Measurements from ENCODE around the gene PRR22. TPM values are rescaled to one million over a fixed set of nuclear protein-coding genes. Genes with fewer than 3 reads are reported as not detected.

PRR22 gene
- total RNA-seq, 1 donor from 2014 or later = 0.53 TPM

DNA sequence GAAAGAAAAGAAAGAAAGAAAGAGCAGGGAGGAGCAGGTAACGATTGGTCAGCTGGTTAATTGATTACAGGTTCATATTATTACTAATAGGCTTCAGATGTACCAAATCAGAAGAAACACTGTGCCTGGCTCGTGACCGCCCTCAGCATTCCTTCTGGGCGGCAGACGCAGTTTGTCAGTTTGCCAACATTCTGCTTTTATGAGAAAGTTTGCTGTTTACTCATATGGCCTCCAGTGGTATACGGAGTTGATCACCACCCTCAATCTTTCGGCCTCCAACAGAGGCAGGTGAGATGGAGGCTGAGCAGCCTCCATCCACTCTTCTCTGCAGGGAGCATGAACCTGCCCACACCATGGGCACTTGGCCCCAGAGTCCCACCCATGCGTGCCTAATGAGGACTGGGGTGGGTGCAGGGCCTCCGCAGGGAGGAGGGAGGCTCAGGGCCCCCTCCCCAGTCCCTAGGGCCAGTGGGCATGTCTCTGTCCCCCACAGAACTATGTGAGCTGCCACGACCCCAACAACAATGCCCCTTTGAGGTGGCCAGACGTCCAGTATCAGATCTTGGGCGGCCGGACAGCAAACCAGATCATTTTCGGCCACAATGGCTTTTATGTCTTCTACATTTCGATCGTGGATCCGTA is 8.8 kb downstream of the PRR22 start:
- no peaks in the 10 kb centered on the region for H3K36me3 ChIP-seq (ENCODE audit: control insufficient read depth, insufficient read depth, low read length)
- FAIRE-seq = no peak
- TF ChIP-seq, protein P1, sequence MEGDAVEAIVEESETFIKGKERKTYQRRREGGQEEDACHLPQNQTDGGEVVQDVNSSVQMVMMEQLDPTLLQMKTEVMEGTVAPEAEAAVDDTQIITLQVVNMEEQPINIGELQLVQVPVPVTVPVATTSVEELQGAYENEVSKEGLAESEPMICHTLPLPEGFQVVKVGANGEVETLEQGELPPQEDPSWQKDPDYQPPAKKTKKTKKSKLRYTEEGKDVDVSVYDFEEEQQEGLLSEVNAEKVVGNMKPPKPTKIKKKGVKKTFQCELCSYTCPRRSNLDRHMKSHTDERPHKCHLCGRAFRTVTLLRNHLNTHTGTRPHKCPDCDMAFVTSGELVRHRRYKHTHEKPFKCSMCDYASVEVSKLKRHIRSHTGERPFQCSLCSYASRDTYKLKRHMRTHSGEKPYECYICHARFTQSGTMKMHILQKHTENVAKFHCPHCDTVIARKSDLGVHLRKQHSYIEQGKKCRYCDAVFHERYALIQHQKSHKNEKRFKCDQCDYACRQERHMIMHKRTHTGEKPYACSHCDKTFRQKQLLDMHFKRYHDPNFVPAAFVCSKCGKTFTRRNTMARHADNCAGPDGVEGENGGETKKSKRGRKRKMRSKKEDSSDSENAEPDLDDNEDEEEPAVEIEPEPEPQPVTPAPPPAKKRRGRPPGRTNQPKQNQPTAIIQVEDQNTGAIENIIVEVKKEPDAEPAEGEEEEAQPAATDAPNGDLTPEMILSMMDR (IDR thresholded peaks at IDR 0.05; ENCODE audit: insufficient read depth, low read length, severe bottlenecking) = no peak
- H3K4me3 ChIP-seq (ENCODE audit: low read depth, low read length) = no peak overlapping the region
- DNase-seq (ENCODE audit: low read depth) = peak; percentile 21
- H3K27me3 ChIP-seq (ENCODE audit: control insufficient read depth, insufficient read depth, low read length) = no peaks in the 10 kb centered on the region

DNA sequence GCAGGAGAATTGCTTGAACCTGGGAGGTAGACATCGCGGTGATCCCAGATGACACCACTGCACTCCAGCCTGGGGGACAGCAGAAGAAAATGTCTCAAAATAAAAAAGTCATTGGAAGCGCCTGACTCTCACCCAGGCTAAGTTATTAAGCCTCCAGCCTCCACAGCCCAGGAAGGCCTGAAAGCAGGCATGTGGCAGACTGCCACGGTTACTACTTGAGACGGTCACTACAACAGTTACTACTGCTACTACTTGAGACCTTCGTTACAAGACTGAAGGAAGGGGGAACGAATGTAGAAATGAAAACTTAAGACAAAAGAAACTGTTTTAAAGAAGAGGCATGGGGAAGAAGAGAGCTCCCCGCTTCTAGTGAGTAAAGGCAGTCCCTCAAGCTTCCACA is 9.6 kb downstream of the PRR22 start:
- Histone ChIP-seq H3K4me3 (ENCODE audit: low read depth, low read length) (no peak overlapping the region), H3K36me3 (ENCODE audit: control insufficient read depth, insufficient read depth, low read length) (no peaks in the 10 kb centered on the region), H3K27me3 (ENCODE audit: control insufficient read depth, insufficient read depth, low read length) (no peaks in the 10 kb centered on the region)
- no peak for FAIRE-seq
- no peak for DNase-seq (ENCODE audit: low read depth)
- TF ChIP-seq, protein P1 (IDR thresholded peaks at IDR 0.05; ENCODE audit: insufficient read depth, low read length, severe bottlenecking) = no peak

DNA sequence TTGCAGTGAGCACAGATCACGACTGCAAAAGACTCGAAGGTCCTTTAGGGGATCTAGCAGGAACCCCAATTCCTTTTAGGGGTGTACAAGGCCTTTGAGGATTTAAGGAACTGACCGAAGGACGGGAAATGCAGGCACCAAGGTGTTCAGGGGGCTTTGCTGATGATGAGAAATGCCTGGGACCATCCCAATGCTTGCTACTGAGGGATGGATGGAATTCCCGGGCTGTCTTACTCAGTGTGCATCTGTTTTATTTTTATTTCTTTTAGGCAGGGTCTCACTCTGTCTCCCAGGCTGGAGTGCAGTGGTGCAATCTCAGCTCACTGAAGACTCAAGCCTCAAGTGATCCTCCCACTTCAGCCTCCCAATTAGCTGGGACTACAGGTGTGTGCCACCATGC is 11.3 kb downstream of the PRR22 start:
- Histone ChIP-seq H3K36me3 (ENCODE audit: control insufficient read depth, insufficient read depth, low read length) (no peaks in the 10 kb centered on the region), H3K4me3 (ENCODE audit: low read depth, low read length) (no peak overlapping the region), H3K27me3 (ENCODE audit: control insufficient read depth, insufficient read depth, low read length) (no peaks in the 10 kb centered on the region)
- DNase-seq (ENCODE audit: low read depth) = no peak
- FAIRE-seq = no peak
- TF ChIP-seq, protein P1 (IDR thresholded peaks at IDR 0.05; ENCODE audit: insufficient read depth, low read length, severe bottlenecking) = no peak

DNA sequence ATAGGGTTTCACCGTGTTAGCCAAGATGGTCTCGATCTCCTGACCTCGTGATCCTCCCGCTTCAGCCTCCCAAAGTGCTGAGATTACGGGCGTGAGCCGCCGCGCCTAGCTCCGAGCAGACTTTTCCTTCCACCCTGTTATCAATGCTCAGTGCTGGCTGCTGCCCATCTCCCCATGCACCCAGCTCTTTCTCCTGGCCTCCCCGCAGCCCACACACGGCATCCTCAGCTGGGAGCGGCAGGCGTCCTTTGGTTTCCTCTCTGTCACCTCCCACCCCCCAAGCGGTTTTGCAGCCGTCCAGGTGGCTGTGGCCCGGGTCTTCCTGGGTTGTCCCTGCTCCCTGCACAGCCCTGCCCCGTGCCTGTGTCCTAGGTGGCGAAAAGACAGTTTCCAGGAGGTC is 12.1 kb downstream of the PRR22 start:
- FAIRE-seq (no peak), DNase-seq (ENCODE audit: low read depth) (no peak)
- Histone ChIP-seq H3K27me3 (ENCODE audit: control insufficient read depth, insufficient read depth, low read length) (no peaks in the 10 kb centered on the region), H3K36me3 (ENCODE audit: control insufficient read depth, insufficient read depth, low read length) (no peaks in the 10 kb centered on the region), H3K4me3 (ENCODE audit: low read depth, low read length) (no peak overlapping the region)
- TF ChIP-seq, protein P1 (IDR thresholded peaks at IDR 0.05; ENCODE audit: insufficient read depth, low read length, severe bottlenecking) = no peak

DNA sequence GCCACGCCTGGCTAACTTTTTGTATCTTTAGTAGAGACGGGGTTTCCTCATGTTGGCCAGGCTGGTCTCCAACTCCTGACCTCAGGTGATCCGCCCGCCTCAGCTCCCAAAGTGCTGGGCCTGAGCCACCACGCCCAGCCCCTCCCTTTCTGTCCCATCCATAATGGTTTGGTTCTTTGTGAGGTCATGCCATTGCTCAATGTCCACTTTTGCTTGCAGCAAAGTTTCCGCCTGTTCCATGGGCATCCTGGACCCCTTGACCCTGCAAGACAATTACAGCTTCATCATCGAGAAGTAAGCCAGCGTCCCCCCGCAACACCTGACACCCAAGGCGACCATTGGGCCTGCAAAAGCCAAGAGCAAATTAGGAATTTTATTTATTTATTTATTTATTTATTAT is 16.6 kb downstream of the PRR22 start:
- TF ChIP-seq, protein P1 (IDR thresholded peaks at IDR 0.05; ENCODE audit: insufficient read depth, low read length, severe bottlenecking) = no peak
- FAIRE-seq = no peak
- no peak for DNase-seq (ENCODE audit: low read depth)
- no peaks in the 10 kb centered on the region for H3K36me3 ChIP-seq (ENCODE audit: control insufficient read depth, insufficient read depth, low read length)
- H3K4me3 ChIP-seq (ENCODE audit: low read depth, low read length) = no peak overlapping the region
- H3K27me3 ChIP-seq (ENCODE audit: control insufficient read depth, insufficient read depth, low read length) = no peaks in the 10 kb centered on the region

DNA sequence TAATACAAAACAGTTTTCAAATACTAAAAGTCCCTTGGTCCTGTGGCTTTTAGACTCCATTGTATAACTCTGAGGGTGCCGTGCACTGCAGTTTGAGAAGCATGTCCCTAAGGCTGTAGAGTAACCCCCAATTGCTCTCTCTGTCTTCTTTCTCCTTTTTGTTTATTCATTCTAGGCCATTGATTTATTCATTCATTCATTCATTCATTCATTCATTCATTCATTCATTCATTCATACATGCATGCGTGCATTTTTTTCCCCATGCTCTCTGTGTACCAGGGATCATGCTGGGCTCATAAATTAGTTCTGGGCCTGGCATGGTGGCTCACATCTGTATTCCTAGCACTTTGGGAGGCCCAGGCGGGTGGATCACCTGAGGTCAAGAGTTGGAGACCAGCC is 19.3 kb downstream of the PRR22 start:
- DNase-seq (ENCODE audit: low read depth) (no peak), FAIRE-seq (no peak)
- TF ChIP-seq, protein P1 (IDR thresholded peaks at IDR 0.05; ENCODE audit: insufficient read depth, low read length, severe bottlenecking) = no peak
- Histone ChIP-seq H3K4me3 (ENCODE audit: low read depth, low read length) (no peak overlapping the region), H3K36me3 (ENCODE audit: control insufficient read depth, insufficient read depth, low read length) (no peaks in the 10 kb centered on the region), H3K27me3 (ENCODE audit: control insufficient read depth, insufficient read depth, low read length) (no peaks in the 10 kb centered on the region)
